ENCODE results near the gene CLN6.
"Not testable (repeated sequence)": the region's sequence is repeated elsewhere in the genome, so short reads cannot be mapped to it uniquely, and the experiment has no call there.

The CLN6 gene

GRCh38 chr15:68184616-68185480, 44.7 kb downstream of the CLN6 start:
- TF ChIP-seq, protein P1, sequence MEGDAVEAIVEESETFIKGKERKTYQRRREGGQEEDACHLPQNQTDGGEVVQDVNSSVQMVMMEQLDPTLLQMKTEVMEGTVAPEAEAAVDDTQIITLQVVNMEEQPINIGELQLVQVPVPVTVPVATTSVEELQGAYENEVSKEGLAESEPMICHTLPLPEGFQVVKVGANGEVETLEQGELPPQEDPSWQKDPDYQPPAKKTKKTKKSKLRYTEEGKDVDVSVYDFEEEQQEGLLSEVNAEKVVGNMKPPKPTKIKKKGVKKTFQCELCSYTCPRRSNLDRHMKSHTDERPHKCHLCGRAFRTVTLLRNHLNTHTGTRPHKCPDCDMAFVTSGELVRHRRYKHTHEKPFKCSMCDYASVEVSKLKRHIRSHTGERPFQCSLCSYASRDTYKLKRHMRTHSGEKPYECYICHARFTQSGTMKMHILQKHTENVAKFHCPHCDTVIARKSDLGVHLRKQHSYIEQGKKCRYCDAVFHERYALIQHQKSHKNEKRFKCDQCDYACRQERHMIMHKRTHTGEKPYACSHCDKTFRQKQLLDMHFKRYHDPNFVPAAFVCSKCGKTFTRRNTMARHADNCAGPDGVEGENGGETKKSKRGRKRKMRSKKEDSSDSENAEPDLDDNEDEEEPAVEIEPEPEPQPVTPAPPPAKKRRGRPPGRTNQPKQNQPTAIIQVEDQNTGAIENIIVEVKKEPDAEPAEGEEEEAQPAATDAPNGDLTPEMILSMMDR (IDR thresholded peaks at IDR 0.05; ENCODE audit: low read depth, low read length) = no peak
- H3K4me3 ChIP-seq (ENCODE audit: low read depth, low read length) = no peak overlapping the region

DNA sequence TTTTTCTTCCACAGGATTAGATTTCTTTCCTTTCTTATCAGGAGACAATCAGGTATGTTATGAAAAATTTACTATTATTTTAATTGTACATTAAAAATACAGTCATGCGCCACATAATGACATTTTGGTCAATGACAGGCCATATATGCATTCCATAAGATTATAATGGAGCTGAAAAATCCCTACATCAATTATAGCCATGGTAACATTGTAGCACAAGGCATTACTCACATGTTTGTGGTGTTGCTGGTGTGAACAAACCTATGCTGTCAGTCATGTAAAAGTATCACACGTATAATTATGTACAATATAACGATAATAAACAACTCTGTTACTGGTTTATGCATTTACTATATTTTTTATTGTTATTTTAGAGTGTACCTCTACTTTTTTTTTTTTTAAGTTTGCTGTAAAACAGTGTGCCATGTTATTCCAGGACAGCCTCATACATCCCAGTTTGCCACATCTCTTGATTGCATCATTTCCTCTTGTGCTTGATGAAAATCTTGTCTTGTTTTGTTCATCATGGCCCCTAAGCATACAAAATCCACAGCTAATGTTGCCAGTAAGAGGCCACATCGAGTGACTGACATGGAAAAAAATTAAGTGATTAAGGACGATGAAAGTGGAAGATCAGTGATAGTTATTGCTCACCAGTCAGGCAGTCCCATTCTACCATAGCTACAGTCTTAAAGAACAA, 45.8 kb downstream of the CLN6 start:
- TF ChIP-seq, protein P1 (IDR thresholded peaks at IDR 0.05; ENCODE audit: low read depth, low read length) = no peak
- no peak overlapping the region for H3K4me3 ChIP-seq (ENCODE audit: low read depth, low read length)

- TF ChIP-seq, protein P1 (IDR thresholded peaks at IDR 0.05; ENCODE audit: low read depth, low read length) = no peak
- H3K4me3 ChIP-seq (ENCODE audit: low read depth, low read length) = no peak overlapping the region
Measured at GRCh38 chr15:68177742-68178141, 51.8 kb downstream of the CLN6 start.

- TF ChIP-seq, protein P1 (IDR thresholded peaks at IDR 0.05; ENCODE audit: low read depth, low read length) = no peak
- no peak overlapping the region for H3K4me3 ChIP-seq (ENCODE audit: low read depth, low read length)
Measured at GRCh38 chr15:68176601-68177000, 52.9 kb downstream of the CLN6 start.

DNA sequence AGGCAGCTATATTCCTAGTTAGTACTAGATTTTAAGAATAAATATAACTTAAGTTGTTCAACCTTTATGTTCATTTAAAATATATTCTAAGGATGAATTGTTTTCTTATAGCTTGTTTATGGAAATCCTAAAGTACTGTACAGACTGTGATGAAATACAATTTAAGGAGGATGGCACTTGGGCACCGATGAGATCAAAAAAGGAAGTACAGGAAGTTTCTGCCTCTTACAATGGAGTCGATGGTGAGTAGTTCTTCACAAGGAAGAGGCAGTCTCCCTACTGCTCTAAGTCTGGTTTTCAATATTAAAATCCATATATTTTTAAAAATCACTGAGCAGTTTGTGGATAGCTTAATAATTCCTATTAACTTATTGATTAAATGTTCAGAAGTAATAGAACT, 54.0 kb downstream of the CLN6 start:
- H3K4me3 ChIP-seq (ENCODE audit: low read depth, low read length) = no peak overlapping the region
- TF ChIP-seq, protein P1 (IDR thresholded peaks at IDR 0.05; ENCODE audit: low read depth, low read length) = no peak

DNA sequence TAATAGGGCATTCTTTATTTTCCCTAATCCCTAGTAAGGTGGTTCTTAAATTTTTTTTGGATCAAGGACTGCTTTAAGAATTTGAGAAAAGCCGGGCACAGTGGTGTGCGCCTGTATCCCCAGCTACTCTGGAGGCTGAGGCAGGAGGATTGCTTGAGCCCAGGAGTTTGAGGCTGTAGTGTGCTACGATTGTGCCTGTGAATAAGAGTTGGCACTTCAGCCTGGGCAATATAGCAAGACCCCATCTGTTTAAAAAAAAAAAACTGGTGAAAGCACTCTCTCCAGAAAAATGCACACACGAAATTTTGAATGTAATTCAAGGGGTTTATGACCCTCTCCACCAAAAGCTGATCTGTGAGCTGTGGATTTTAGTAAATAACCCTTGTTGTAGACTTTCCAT, 56.4 kb downstream of the CLN6 start:
- TF ChIP-seq, protein P1 (IDR thresholded peaks at IDR 0.05; ENCODE audit: low read depth, low read length) = no peak
- no peak overlapping the region for H3K4me3 ChIP-seq (ENCODE audit: low read depth, low read length)

- H3K4me3 ChIP-seq (ENCODE audit: low read depth, low read length) = not testable (repeated sequence)
Measured at GRCh38 chr15:68172037-68172436, 57.5 kb downstream of the CLN6 start.

All from WI38 (cell line).